Stimulated activated naive CD8-positive, alpha-beta T cell treated with anti-CD3 and anti-CD28 coated beads, Interleukin-15, Interleukin-2, amounts not matched to agents 100 ng/mL and 50 ng/mL, for 24 hours (primary cell): ENCODE measurements around the gene SLC12A8.

Experiments
- H3K27ac Mint-ChIP-seq: one replicate; pipeline ENCODE4 v1.8.0; 2021; ENCODE audit warnings: mild to moderate bottlenecking, mixed read lengths
- H3K27me3 Mint-ChIP-seq: one replicate; pipeline ENCODE4 v1.8.0; 2021; ENCODE audit warnings: mixed read lengths
- H3K36me3 Mint-ChIP-seq: one replicate; pipeline ENCODE4 v1.8.0; 2021; ENCODE audit warnings: low read depth, mixed read lengths
- H3K4me1 Mint-ChIP-seq: one replicate; pipeline ENCODE4 v1.8.0; 2021; ENCODE audit warnings: low read depth, mixed read lengths
- H3K4me3 Mint-ChIP-seq: one replicate; pipeline ENCODE4 v1.8.0; 2021; ENCODE audit warnings: mild to moderate bottlenecking, mixed read lengths
- H3K9me3 Mint-ChIP-seq: one replicate; pipeline ENCODE4 v1.8.0; 2021; ENCODE audit warnings: mixed read lengths

Gene SLC12A8

DNA sequence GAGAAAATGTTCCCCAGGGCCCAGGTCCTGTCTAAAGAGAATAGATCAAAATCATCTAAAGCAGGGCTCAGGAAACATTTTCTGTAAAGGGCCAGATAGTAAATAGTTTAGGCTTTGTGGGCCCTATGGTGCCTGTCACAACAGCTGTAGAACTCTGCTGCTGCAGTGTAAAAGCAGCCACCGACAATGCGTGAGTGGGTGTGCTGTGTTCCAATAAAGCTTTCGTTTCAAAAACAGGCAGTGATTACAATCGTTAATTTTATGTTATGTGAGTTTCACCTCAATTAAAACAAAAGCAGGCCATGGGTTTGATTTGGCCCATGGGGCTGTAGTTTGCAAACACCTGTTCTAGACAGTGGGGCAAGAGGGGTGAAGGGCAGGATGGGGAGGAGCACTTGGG is 144.3 kb downstream of the SLC12A8 start:
- no peaks in the 10 kb centered on the region for H3K9me3 Mint-ChIP-seq
- no peaks in the 10 kb centered on the region for H3K36me3 Mint-ChIP-seq
- no peak overlapping the region for H3K27ac Mint-ChIP-seq
- H3K27me3 Mint-ChIP-seq: peaks cover 12% of the 10 kb centered on the region
- peaks cover 14% of the 10 kb centered on the region for H3K4me1 Mint-ChIP-seq
- no peak overlapping the region for H3K4me3 Mint-ChIP-seq

DNA sequence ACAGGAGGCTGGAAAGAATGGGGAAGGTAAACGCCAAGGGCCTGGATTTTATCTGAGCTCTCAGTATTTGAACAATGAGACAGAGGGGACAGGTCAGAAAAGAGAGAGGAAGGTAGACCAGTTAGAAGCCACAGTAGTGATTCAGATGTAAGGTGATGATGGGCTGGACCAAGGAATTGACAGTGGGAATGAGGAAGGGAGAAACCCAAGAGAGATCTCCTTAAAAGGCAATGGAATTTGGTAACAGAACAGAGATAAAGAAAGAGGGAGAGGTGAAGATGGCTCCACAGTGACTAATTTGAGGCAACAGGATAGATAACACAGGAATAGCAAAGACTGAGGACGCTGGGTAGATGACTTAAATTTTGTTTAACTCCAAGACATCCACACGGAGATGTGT is 145.3 kb downstream of the SLC12A8 start:
- Mint-ChIP-seq H3K36me3 (no peaks in the 10 kb centered on the region), H3K27me3 (peaks cover 16% of the 10 kb centered on the region), H3K27ac (no peak overlapping the region), H3K4me3 (no peak overlapping the region), H3K4me1 (peaks cover 14% of the 10 kb centered on the region), H3K9me3 (no peaks in the 10 kb centered on the region)

DNA sequence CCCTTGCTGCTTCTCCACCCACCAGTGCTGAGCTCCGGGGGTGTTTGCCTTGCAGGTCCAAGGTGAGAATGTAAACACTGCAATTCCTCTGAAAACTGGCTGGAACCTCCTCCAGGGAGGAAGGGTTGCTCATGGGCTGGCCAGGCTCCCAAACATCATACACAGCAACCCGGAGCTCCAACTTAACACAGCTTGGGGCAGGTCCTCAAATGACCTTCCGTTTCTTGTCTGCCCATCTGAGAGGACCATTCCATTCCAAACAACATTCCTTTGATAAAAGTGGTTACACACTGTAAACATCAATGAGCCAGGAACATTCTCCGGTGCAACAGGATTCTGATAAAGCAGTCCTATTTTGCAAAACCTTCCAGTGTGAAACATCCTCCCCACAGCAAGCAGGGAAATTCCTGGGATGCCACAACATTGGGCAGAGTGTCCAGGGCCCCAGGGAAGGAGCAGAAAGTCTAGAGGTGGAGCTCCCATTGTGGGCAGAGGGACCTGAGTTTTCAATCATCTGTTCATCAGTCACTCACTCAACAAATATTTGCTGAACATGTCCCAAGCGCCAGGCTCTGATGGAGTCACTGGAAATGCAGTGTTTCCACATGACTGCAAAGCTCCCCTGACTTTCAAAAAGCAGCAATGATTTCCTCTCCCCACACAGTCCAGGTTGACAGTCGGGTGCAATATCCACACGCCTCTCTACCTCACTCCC is 149.5 kb downstream of the SLC12A8 start:
- no peaks in the 10 kb centered on the region for H3K4me1 Mint-ChIP-seq
- no peak overlapping the region for H3K4me3 Mint-ChIP-seq
- no peaks in the 10 kb centered on the region for H3K9me3 Mint-ChIP-seq
- H3K36me3 Mint-ChIP-seq: no peaks in the 10 kb centered on the region
- H3K27ac Mint-ChIP-seq: no peak overlapping the region
- peaks cover 33% of the 10 kb centered on the region for H3K27me3 Mint-ChIP-seq

DNA sequence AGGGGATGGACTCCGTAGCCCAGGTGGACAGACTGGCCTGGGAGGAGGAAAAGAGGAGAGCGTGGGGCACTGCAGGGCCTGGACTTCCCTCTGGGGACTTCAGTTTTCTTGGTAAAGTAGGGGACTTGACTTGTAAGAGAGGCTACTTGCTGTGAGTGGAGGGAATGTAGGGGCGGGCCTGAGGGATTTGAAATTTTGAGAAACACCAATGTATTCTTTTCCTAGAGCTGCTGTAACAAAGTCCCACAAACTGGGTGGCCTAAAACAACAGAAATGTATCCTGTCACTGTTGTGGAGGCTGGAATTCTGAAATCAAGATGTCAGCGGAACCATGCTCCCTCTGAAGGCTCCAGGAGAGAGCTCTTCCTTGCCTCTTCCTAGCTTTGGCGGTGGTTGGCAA is 150.9 kb downstream of the SLC12A8 start:
- Mint-ChIP-seq H3K4me3 (no peak overlapping the region), H3K27ac (no peak overlapping the region), H3K9me3 (no peaks in the 10 kb centered on the region), H3K27me3 (peaks cover 36% of the 10 kb centered on the region), H3K36me3 (no peaks in the 10 kb centered on the region), H3K4me1 (peaks cover 2% of the 10 kb centered on the region)

DNA sequence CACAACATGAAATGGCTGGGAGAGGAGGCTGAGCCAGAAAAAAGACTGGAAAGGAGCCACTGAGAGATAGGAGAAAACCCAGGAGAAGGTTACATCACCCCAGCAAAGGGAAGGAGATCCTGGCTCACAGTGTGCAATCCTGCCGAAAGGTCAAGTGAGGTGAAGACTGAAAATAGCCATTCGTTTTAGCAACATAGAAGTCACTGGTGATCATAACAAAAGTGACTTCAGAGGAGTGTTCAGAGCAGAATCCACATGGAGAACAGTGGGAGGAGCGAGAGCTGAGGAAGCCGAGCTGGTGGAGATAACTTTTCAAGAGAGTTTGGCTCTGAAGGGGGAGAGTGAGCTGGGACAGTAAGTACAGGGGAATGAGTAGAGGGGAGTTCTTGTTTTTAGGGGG is 151.4 kb downstream of the SLC12A8 start:
- Mint-ChIP-seq H3K9me3 (no peaks in the 10 kb centered on the region), H3K4me1 (peaks cover 6% of the 10 kb centered on the region), H3K27ac (no peak overlapping the region), H3K36me3 (no peaks in the 10 kb centered on the region), H3K4me3 (no peak overlapping the region), H3K27me3 (peaks cover 36% of the 10 kb centered on the region)

DNA sequence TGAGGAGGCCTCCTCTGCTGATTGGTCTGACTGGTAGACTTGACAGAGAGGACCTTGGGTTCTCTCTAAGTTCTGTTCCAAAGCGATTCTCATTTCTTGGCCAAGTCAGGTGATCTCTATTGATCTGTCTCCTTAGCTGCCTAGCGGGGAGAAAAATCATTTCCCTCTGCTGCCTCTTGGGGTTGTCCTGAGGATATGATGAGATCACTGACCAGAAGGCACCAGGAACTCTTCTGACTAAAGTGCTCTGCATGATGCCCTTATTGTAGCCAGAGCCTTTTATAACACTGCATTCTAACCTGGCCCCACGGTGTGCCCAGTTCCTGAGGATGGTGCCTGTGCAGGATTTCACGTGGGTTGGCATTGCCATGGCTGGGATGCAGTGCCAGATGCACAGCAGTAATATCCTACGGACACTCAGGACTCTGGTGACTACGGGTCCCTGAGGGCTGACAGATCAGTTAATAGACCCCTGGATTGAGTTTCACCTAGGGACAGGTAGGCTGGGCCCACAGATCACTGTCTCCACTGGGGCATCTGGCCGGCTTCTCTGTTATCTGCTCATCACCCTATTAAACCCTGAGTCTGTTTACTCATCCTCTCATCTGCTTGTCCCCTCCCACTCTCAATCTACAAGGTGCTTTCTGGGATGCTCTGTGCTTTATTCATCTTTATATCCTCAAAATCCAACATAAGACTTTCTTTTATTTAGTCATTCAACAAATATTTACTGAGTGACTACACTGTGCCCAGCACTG is 152.9 kb downstream of the SLC12A8 start:
- H3K9me3 Mint-ChIP-seq: no peaks in the 10 kb centered on the region
- no peak overlapping the region for H3K27ac Mint-ChIP-seq
- peaks cover 10% of the 10 kb centered on the region for H3K4me1 Mint-ChIP-seq
- H3K36me3 Mint-ChIP-seq: no peaks in the 10 kb centered on the region
- peaks cover 33% of the 10 kb centered on the region for H3K27me3 Mint-ChIP-seq
- H3K4me3 Mint-ChIP-seq: no peak overlapping the region

DNA sequence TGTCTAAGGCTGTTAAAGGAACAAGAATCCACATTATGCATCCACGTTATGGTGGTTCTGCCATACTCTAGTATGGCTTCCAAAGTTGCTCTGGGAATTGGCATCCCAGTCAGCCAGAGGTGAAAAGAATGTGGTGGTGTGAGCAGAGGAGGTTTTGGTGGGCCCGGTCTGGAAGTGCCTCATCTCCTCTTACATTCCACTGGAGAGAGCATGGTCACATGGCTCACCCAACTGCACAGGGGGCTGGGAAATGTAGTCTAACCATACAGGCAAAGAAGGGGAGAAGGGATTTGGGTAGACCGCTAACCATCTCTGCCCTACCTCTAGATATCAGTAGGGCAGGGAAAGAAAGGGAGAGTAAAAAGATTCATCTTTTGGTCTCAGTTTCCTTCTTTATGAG is 153.6 kb downstream of the SLC12A8 start:
- Mint-ChIP-seq H3K9me3 (no peaks in the 10 kb centered on the region), H3K4me1 (peaks cover 18% of the 10 kb centered on the region), H3K36me3 (no peaks in the 10 kb centered on the region), H3K4me3 (no peak overlapping the region), H3K27me3 (peaks cover 30% of the 10 kb centered on the region), H3K27ac (no peak overlapping the region)

DNA sequence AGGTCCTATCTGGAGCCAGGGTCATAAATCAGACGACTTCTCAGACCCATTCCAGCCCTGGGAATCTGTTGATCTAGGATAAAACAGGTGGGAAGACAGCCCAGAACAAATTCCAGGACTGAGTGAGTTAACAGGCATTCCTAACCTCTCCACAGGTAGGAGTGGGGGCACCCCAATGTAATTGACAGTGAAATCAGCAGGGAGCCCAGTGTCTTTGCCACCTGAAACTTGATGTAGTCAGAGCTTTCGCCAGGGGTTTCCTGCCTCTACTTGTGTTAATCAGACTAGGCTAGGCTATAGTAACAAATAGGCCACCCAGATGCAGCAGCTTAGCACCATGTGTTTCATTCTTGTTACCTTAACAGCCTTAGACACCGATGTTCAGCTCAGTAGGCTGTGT is 154.0 kb downstream of the SLC12A8 start:
- H3K4me1 Mint-ChIP-seq: peaks cover 22% of the 10 kb centered on the region
- H3K27ac Mint-ChIP-seq: no peak overlapping the region
- no peaks in the 10 kb centered on the region for H3K9me3 Mint-ChIP-seq
- no peaks in the 10 kb centered on the region for H3K36me3 Mint-ChIP-seq
- H3K4me3 Mint-ChIP-seq: no peak overlapping the region
- H3K27me3 Mint-ChIP-seq: peaks cover 26% of the 10 kb centered on the region

DNA sequence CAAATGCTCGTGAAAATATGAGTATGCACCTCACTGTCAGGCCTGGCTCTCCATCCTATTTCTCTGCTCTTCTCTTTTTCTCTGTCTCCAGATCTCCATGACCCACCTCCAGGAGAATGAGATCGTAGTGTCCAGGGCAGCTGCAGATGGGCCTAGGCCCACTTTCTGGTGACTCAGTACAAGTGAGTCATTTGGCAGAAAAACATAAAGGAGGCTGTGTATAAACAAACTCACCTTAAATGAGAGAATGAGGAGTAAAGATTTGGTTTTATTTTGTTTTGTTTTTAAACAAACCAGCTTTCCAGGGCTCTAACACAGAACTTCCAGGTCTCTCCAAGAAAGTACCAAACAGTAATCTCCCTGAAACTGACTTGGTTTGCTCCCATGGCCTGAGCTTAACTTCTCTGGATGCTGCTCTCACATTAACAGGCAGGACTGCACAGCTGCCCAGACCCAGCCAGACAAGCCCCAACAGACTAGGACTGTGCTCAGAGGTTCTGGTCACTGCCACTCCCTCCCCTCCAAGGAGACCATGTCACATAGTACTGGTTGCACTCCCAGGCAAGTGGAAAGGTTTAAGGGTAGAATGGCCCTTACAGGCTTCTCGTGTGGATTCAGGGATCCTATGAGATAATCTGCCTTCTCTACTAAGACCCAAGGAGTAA is 155.2 kb downstream of the SLC12A8 start:
- Mint-ChIP-seq H3K36me3 (no peaks in the 10 kb centered on the region), H3K4me1 (peaks cover 34% of the 10 kb centered on the region), H3K27ac (no peak overlapping the region), H3K27me3 (peaks cover 21% of the 10 kb centered on the region), H3K9me3 (no peaks in the 10 kb centered on the region), H3K4me3 (no peak overlapping the region)

DNA sequence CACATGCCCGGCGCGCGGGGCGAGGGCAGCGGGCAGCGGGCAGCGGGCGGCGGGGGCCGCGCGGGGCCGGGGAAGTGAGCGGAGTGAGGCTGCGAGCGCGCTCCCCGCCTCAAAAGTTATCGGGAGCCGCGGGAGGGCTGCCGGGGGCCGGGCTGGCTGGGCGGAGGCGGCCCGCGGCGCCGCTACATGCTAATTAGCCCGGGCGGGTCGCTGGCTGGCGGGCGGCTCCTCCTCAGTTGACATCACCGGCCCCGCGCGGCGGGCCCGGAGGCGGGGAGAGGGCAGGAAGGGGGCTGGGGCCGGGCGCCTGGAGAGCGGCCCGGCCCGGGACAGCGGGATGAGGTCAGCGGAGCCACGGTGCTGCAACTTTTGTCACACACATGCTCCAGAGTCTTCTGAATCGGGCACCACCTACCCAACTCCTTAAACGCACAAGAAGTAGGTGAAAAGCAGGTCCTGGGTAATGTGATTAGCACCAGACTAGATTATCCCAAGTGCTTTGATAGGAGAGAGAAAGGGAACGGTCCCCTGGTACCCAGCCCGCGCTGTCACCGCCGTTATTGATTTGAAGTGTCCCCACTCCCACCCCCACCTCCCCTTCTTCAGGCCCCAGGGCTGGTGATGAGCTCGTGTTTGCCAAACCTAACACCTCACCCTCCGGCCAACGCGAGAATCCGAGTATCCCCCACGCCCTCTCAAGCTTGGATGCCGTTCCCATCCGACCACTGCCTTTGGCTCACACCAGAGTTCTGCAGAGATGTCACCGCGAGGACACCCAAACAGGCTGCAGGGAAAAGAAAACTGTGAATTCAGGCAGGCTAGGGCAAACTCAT is 156.4 kb downstream of the SLC12A8 start, which contains the start of gene HEG1:
TSS of gene HEG1 (minus strand) at position 85 of the 833 bp plus-strand sequence. CDS start 107 bp downstream, outside the sequence.
- Mint-ChIP-seq H3K27me3 (peaks cover 12% of the 10 kb centered on the region), H3K4me3 (peak within 1 kb of the TSS; percentile 95), H3K27ac (peak within 1 kb of the TSS; percentile 90), H3K4me1 (peaks cover 44% of the 10 kb centered on the region), H3K9me3 (no peaks in the 10 kb centered on the region), H3K36me3 (no peaks in the 10 kb centered on the region)

DNA sequence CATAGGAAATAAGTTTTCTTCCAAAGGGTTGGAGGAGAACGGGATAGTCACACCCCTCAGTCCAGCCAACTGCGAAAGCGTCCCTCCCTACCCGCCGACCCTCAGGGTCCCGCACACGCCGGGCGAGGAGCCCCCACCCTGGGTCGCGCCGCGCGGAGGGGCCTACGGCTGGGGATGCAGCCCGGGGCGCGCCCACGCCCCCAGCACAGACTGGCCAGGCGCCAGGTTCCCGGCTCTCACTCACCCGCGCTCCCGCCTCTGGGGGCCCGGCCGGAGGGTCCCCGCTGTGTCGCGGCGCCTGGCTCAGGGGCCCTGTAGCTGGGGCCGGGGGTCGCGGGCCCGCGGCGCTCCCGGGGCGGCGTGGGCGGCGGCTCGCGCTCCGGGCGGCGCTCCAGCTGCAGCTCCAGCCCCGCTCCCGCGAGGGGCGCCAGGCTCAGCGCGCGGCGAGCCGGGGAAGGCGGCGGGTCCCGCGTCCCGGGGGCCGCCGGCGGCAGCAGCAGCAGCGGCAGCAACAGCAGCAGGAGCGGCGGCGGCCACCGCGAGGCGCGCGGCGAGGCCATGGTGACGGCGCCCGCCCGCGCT is 157.1 kb downstream of the SLC12A8 start:
- Mint-ChIP-seq H3K27me3 (peaks cover 6% of the 10 kb centered on the region), H3K4me1 (peaks cover 52% of the 10 kb centered on the region), H3K36me3 (peaks cover 4% of the 10 kb centered on the region), H3K4me3 (peak overlapping the region; percentile 95), H3K27ac (peak overlapping the region; percentile 90), H3K9me3 (no peaks in the 10 kb centered on the region)

DNA sequence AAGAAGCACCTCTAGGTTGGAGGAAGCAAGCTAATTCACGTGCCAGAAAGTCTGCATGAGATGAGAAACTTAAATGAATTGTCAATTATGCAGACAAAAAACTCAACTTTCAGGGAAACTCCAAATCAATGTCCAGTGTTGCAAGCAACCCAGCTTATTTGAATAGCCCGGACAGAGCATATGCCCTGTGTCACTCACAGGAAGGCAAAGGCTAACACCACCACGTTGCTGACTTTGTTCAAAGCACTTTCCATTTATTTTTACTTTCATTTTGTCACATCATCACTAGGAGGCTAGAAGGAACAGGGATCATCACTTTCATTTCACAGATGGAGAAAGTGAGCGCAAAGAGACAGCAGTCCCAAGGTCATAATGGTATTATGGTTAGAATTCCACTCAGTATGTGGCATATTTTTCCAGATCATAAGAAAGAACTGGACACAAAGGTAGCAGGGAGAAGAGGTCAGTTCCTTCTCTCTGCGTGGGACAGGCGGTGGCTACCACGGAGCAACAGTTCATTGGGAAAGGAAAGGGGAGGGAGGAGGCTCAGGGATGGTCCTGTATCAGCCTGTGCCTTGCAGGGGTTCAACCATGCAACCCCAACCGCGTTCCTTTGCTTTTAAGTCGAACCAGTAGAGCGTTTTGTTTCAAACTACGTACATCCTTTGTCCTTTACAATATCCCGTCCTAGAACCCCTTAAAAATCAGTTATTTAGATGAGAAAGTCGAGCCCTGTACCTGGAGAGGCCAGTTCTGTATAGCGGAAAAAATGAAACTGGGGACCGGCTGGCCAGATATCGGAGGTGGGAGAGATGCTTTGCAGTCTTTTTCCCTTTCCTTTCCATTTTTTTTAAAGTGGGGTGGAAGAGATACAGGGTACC is 157.9 kb downstream of the SLC12A8 start:
- peaks cover 54% of the 10 kb centered on the region for H3K4me1 Mint-ChIP-seq
- peak overlapping the region; percentile 95 for H3K4me3 Mint-ChIP-seq
- H3K27me3 Mint-ChIP-seq: peaks cover 3% of the 10 kb centered on the region
- peaks cover 7% of the 10 kb centered on the region for H3K36me3 Mint-ChIP-seq
- H3K27ac Mint-ChIP-seq: peak overlapping the region; percentile 90
- H3K9me3 Mint-ChIP-seq: no peaks in the 10 kb centered on the region

DNA sequence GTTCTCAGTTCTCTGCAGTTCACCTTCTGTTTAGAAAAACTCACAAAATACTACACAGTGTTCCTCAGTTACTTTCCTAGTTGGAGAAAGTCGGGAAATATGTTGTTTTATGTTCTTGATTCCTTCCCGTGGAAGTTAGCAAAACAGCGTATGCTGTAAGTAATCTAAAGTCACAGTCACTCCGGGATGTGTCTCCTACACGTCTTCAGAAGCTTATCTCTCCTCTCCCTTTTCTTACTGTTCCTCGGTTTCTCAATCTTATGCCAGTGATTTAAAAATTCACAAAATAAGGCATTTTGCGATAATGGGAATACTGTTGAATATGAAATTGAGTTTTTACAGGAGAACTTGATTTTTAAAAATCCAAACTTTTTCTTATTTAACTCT is 158.5 kb downstream of the SLC12A8 start:
- Mint-ChIP-seq H3K4me1 (peaks cover 54% of the 10 kb centered on the region), H3K9me3 (no peaks in the 10 kb centered on the region), H3K27ac (peak overlapping the region; percentile 57), H3K27me3 (peaks cover 3% of the 10 kb centered on the region), H3K36me3 (peaks cover 13% of the 10 kb centered on the region), H3K4me3 (peak overlapping the region; percentile 95)
